ENCODE measurements around the gene TSC2.

DNA sequence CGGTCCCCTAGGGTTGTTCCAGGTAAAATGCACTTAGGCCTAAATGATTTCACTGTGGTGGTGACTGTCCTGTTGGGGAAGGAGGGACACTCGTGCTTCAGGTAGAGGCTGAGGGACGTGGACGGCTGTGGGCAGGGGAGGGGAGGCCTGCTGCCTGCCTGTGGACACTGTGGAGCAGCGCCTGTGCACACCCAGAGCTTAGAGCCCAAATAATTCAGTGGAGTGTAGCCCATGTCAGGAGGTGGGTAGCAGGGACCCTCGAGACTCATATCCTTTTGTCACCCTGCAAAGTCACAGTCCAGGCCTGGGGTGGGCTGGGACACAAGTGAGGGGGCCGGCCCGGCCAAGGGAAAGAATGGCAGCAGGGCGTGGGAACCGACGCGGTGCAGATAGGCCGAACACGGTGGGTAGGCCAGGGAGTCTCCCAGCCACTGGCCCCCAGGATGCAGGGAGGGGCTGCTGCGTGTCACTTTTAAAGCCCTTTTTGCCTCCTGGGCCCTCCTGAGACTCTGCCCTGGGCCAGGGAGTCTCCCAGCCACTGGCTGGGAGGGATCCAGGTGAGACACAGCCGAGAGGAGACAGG, 21.8 kb upstream of the TSC2 start:
- TF ChIP-seq, protein P1, sequence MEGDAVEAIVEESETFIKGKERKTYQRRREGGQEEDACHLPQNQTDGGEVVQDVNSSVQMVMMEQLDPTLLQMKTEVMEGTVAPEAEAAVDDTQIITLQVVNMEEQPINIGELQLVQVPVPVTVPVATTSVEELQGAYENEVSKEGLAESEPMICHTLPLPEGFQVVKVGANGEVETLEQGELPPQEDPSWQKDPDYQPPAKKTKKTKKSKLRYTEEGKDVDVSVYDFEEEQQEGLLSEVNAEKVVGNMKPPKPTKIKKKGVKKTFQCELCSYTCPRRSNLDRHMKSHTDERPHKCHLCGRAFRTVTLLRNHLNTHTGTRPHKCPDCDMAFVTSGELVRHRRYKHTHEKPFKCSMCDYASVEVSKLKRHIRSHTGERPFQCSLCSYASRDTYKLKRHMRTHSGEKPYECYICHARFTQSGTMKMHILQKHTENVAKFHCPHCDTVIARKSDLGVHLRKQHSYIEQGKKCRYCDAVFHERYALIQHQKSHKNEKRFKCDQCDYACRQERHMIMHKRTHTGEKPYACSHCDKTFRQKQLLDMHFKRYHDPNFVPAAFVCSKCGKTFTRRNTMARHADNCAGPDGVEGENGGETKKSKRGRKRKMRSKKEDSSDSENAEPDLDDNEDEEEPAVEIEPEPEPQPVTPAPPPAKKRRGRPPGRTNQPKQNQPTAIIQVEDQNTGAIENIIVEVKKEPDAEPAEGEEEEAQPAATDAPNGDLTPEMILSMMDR (IDR thresholded peaks at IDR 0.05), result no peak
- TF ChIP-seq POLR2A (IDR thresholded peaks at IDR 0.05) (no peak), EP300 (IDR thresholded peaks at IDR 0.05) (no peak)
